GM13976 (cell line): ENCODE data around the gene SNTN.

Experiments
- DNase-seq: peaks from one replicate; pipeline ENCODE4 v3.0.0; 2012; ENCODE audit warnings: low spot score
- in situ Hi-C: fragments of 300-500 bp; cut with MboI; formaldehyde crosslinking; loops from one replicate; pipeline ENCODE4 v1.12.0; 2022; ENCODE audit warnings: low sequenced_read_pairs, mixed read lengths, inconsistent platforms; ENCODE audit not compliant: unreplicated experiment
- TF ChIP-seq, protein P1 (sequence below): IDR thresholded peaks from 2 replicates; pipeline ENCODE4 v1.5.1; 2012; ENCODE audit warnings: borderline replicate concordance, mild to moderate bottlenecking; ENCODE audit not compliant: insufficient read depth; ENCODE audit errors: extremely low read depth, missing control alignments, control extremely low read depth

Gene SNTN

DNA sequence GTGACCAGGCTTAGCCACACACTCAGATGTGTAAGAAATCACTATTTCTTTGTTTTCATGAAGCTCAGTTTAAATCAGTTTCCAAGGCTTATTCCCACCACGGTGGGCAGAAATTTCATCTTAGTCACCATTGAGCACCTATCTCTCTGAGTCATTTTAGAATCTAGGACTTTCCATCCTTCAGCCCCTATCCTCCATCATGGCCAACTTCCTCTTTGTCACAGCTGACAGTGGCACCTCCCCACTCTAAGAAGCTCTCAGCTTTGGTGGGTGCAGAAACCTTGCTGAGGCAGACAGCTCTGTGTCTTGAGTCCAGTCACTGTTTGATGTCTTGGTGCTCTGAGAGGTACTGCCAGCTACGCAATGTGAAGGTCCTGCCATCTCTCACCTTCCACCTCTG, 32.9 kb downstream of the SNTN start:
- no peak for DNase-seq
- TF ChIP-seq, protein P1, sequence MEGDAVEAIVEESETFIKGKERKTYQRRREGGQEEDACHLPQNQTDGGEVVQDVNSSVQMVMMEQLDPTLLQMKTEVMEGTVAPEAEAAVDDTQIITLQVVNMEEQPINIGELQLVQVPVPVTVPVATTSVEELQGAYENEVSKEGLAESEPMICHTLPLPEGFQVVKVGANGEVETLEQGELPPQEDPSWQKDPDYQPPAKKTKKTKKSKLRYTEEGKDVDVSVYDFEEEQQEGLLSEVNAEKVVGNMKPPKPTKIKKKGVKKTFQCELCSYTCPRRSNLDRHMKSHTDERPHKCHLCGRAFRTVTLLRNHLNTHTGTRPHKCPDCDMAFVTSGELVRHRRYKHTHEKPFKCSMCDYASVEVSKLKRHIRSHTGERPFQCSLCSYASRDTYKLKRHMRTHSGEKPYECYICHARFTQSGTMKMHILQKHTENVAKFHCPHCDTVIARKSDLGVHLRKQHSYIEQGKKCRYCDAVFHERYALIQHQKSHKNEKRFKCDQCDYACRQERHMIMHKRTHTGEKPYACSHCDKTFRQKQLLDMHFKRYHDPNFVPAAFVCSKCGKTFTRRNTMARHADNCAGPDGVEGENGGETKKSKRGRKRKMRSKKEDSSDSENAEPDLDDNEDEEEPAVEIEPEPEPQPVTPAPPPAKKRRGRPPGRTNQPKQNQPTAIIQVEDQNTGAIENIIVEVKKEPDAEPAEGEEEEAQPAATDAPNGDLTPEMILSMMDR = no peak
- in situ Hi-C loops = no loop called here

DNA sequence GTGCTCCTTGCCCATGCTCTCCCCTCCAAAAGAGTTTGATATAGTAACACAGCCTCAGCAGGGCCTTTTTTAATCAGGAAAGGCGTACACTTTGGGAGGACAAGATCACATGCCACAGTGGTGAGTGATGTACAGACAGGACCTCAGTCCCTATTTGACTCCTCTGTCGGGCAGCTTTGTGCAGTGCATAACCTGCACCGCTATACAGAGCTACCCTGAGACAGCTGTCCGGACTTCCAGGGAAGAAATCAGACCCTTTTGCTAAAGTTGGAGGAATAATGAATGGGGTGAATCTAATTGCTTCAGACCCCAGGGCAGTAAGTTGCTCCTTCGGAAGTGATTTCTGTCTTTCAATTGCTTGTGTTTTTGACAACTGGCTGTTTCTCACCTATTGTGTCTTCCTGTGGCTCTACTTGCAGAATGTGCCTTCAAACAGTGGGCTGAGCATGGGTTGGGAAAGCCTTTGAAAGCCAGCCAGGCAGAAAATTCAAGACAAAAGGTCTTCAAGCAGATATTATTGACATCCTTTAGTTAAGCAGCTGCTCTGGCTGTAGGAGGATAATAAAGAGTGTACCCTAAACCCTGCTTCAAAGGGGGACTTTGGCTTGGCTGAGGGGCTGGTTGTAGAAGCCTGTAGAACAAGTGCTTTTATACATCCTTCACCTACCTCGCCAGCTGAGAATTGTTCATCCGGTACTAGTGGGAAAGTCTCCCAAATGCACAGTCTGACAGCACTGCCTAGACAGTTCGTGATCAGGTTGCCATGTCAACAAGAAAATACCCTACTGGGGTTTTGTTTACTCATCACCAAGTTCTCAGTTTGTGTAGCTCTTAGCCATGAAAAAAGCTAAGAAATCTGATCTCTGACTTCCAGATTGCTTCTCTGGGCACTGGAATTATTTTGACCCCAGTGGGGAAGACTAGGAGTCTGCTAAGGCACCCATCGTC, 35.1 kb downstream of the SNTN start:
- TF ChIP-seq, protein P1 = no peak
- no peak for DNase-seq
- in situ Hi-C loops = no loop called here

DNA sequence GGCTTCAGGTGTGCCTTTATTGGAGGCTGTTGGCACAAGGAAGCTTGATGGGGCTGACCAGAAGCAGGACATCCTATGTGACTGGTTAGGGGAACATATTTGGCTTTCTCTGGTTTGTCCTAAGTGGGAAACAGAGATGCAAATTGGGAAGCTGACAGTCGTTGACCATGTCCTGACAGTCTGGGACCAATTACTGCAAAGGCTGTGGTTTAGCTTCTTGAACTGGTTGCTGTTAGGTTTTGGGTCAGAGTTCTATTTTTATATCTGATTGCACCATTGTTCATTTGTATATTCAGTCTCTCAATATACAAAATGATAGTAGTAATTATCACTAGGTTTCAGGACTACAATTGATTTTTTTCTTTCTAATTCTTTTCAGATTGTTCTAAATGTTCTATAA, 36.8 kb downstream of the SNTN start:
- in situ Hi-C loops = no loop called here

DNA sequence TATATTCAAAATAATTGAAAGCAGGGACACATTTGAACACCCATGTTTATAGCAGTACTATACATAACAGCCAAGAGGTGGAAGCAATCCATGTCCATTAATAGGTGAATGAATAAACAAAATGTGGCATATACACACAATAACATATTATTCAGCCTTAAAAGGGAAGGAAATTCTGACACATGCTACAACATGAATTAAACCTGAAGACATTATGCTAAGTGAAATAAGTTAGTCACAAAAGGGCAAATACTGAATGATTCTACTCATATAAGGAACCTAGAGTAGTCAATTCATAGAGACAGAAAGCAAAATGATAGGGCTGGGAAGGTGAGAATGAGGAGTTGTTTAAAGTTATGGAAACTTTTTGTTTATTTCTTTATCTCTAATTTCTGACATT, 40.9 kb downstream of the SNTN start:
- TF ChIP-seq, protein P1 = no peak
- in situ Hi-C loops = no loop called here
- no peak for DNase-seq

More for the DNA sequence above, 36.8 kb downstream of the SNTN start:
- no peak for DNase-seq
- TF ChIP-seq, protein P1 = no peak

DNA sequence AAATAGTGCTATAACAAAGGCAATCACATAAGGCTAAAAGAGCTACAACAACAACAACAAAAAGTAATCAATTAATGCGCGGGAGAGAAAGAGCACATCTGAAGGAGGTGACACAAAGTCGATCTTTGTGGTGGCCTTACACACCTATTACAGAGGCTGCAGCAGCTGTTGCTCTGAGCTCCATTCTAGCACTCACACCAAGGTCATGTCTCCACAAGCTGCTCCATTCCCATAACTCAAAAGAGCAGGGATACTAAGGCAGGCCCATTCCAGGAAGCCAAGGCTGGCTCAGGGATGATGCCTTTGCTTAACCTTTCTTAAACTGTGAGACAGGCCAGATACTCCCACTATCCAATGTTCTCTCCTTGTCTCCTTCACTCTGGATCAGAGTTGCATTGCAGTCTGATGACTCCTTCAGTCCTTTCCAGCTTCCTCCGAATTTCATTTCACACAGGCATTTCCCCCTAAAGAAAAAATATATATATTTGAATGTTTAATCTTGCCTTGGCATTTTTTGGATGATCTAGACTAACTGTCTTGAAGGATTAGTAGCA, 52.7 kb downstream of the SNTN start:
- TF ChIP-seq, protein P1 = no peak
- DNase-seq = no peak
- in situ Hi-C loops = no loop called here

DNA sequence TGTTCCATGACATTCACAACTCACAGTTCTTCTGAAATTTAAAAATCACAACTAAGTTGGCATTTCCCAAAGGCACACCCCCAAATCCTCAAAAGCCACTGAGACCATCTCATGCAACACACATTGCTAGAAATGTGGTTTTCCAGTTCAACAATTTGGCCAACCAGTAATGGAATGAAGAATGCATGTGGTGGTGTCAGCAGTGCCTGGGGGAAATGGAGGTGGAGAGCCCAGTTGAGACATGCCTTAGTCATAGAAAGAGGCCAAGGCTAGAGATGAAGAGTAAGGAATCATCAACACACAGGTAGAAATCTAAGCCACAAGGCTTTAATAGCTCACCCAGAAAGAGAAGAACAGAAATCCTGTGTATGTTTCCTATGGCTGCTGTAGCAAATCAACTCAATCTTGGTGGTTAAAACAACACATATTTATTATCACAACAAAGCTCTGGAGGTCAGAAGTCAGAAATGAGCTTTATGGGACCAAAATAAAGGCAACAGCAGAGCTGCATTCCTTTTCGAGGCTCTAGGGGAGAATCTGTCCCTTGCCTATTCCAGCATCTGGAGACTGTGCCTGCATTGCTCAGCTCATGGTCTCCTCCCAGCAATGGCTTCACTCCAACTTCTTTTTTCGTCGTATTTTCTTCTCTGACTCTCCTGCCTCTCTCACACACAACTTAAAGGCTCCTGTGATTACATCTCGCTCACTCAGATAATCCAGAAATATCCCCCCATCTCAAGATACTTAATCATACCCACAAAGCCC, 54.0 kb downstream of the SNTN start:
- TF ChIP-seq, protein P1 = no peak
- in situ Hi-C loops = no loop called here
- DNase-seq = no peak
